Activated CD4-positive, alpha-beta T cell treated with anti-CD3 and anti-CD28 coated beads, Interleukin-2, amount 10 ng/mL, durations not matched to agents 24 days and 14 days (primary cell): Measurements from ENCODE around the gene LGALS1. TPM values are rescaled to one million over a fixed set of nuclear protein-coding genes. Genes with fewer than 3 reads are reported as not detected.

ENCODE experiments used
- DNase-seq: peaks from one replicate; pipeline ENCODE4 v3.0.0; 2022
- H3K27ac Mint-ChIP-seq: one replicate; pipeline ENCODE4 v1.8.0; 2022; ENCODE audit warnings: mild to moderate bottlenecking, mixed read lengths
- H3K27me3 Mint-ChIP-seq: one replicate; pipeline ENCODE4 v1.8.0; 2022; ENCODE audit warnings: mixed read lengths
- H3K36me3 Mint-ChIP-seq: one replicate; pipeline ENCODE4 v1.8.0; 2022; ENCODE audit warnings: low read depth, mild to moderate bottlenecking, mixed read lengths
- H3K4me1 Mint-ChIP-seq: one replicate; pipeline ENCODE4 v1.8.0; 2021; ENCODE audit warnings: mixed read lengths
- H3K4me3 Mint-ChIP-seq: one replicate; pipeline ENCODE4 v1.8.0; 2022; ENCODE audit warnings: mild to moderate bottlenecking, moderate library complexity, mixed read lengths
- H3K9me3 Mint-ChIP-seq: one replicate; pipeline ENCODE4 v1.8.0; 2021; ENCODE audit warnings: mixed read lengths
- intact Hi-C: fragments of 100-400 bp; cut with micrococcal nuclease; formaldehyde crosslinking; loops from one replicate; pipeline ENCODE4 v1.15.1; 2023
- total RNA-seq: library from RNA; stranded (reverse); gene quantifications from 2 replicates; pipeline ENCODE4 v1.2.3, GENCODE V29; 2022

LGALS1 gene
- total RNA-seq, 1 donor from 2014 or later = 361 TPM

- Mint-ChIP-seq H3K4me1 (peaks cover 32% of the 10 kb centered on the region), H3K9me3 (no peaks in the 10 kb centered on the region), H3K36me3 (peaks cover 23% of the 10 kb centered on the region), H3K4me3 (peak overlapping the region; percentile 12), H3K27me3 (no peaks in the 10 kb centered on the region), H3K27ac (peak overlapping the region; percentile 40)
- no peak for DNase-seq
- intact Hi-C loops = no loop called here
Measured at GRCh38 chr22:37662039-37662438, 13.4 kb upstream of the LGALS1 start.

- H3K9me3 Mint-ChIP-seq = no peaks in the 10 kb centered on the region
- peaks cover 26% of the 10 kb centered on the region for H3K4me1 Mint-ChIP-seq
- H3K36me3 Mint-ChIP-seq = peaks cover 23% of the 10 kb centered on the region
- DNase-seq = no peak
- H3K4me3 Mint-ChIP-seq = no peak overlapping the region
- H3K27ac Mint-ChIP-seq = no peak overlapping the region
- intact Hi-C loops = no loop called here
- H3K27me3 Mint-ChIP-seq = no peaks in the 10 kb centered on the region
Measured at GRCh38 chr22:37663521-37664140, 11.8 kb upstream of the LGALS1 start.

GRCh38 chr22:37664249-37665101 lies 11.0 kb upstream of the LGALS1 start:
- Mint-ChIP-seq H3K27ac (no peak overlapping the region), H3K36me3 (peaks cover 23% of the 10 kb centered on the region), H3K27me3 (no peaks in the 10 kb centered on the region), H3K4me1 (peaks cover 24% of the 10 kb centered on the region), H3K4me3 (no peak overlapping the region), H3K9me3 (no peaks in the 10 kb centered on the region)
- no peak for DNase-seq
- intact Hi-C loops = no loop called here

DNA sequence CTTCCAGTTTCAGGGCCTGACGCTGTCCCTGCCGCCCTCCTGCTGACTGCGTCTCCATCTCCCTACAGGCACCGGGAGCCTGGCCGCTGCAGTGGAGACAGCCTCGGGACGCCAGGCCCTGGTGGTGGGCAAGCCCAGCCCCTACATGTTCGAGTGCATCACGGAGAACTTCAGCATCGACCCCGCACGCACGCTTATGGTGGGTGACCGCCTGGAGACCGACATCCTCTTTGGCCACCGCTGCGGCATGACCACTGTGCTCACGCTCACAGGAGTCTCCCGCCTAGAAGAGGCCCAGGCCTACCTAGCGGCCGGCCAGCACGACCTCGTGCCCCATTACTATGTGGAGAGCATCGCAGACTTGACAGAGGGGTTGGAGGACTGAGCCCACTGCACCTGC lies 9.9 kb upstream of the LGALS1 start:
- intact Hi-C loops = no loop called here
- peaks cover 21% of the 10 kb centered on the region for H3K36me3 Mint-ChIP-seq
- no peaks in the 10 kb centered on the region for H3K9me3 Mint-ChIP-seq
- no peaks in the 10 kb centered on the region for H3K27me3 Mint-ChIP-seq
- H3K27ac Mint-ChIP-seq = no peak overlapping the region
- H3K4me1 Mint-ChIP-seq = peaks cover 16% of the 10 kb centered on the region
- DNase-seq = no peak
- H3K4me3 Mint-ChIP-seq = no peak overlapping the region

DNA sequence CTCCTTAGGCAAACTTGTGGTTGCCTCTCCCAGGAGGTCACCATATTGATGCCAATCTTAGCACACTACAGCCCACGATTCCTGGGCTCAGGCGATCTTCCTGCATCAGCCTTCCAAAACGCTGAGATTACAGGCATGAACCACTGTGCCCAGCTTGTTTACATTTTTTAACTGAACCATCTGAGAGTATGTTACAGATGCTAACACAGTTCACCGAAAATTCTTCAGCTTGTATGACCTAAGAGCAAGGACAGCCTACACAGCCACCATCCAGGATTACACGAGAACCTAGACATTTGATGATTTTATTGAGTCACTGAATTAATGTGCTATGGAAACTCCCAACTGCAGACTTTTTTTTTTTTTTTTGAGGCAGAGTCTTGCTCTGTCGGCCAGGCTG lies 5.8 kb upstream of the LGALS1 start:
- Mint-ChIP-seq H3K4me1 (peaks cover 30% of the 10 kb centered on the region), H3K27me3 (no peaks in the 10 kb centered on the region), H3K36me3 (peaks cover 13% of the 10 kb centered on the region), H3K4me3 (no peak overlapping the region), H3K9me3 (no peaks in the 10 kb centered on the region), H3K27ac (peak overlapping the region; percentile 58)
- intact Hi-C loops = no loop called here
- no peak for DNase-seq

GRCh38 chr22:37672206-37672919 lies 3.1 kb upstream of the LGALS1 start:
- DNase-seq = peak; percentile 67
- no peaks in the 10 kb centered on the region for H3K27me3 Mint-ChIP-seq
- H3K36me3 Mint-ChIP-seq = peaks cover 3% of the 10 kb centered on the region
- no peaks in the 10 kb centered on the region for H3K9me3 Mint-ChIP-seq
- H3K27ac Mint-ChIP-seq = peak overlapping the region; percentile 25
- H3K4me3 Mint-ChIP-seq = peak overlapping the region; percentile 34
- intact Hi-C loops = no loop called here
- H3K4me1 Mint-ChIP-seq = peaks cover 47% of the 10 kb centered on the region

- Mint-ChIP-seq H3K9me3 (no peaks in the 10 kb centered on the region), H3K4me3 (peak overlapping the region; percentile 34), H3K36me3 (peaks cover 5% of the 10 kb centered on the region), H3K27me3 (no peaks in the 10 kb centered on the region), H3K27ac (peak overlapping the region; percentile 25), H3K4me1 (peaks cover 50% of the 10 kb centered on the region)
- intact Hi-C loops = no loop called here
- peak; percentile 73 for DNase-seq
Measured at GRCh38 chr22:37672920-37673455, 2.4 kb upstream of the LGALS1 start.

DNA sequence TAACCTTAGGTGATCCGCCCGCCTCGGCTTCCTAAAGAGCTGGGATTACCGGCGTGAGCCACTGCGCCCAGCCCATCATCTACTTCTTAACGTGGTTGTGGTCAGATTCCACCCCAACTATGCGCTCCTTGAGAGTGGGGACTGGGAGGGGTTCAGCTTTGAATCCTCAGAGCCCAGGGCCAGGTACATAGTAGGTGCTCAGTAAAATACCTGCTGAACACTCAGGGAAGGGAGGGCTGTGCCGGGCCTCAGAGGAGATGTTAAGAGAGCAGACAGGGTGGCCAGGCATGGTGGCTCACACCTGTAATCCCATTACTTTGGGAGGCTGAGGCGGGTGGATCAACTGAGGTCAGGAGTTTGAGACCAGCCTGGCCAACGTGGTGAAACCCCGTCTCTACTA lies 1.2 kb upstream of the LGALS1 start:
- peaks cover 51% of the 10 kb centered on the region for H3K4me1 Mint-ChIP-seq

DNA sequence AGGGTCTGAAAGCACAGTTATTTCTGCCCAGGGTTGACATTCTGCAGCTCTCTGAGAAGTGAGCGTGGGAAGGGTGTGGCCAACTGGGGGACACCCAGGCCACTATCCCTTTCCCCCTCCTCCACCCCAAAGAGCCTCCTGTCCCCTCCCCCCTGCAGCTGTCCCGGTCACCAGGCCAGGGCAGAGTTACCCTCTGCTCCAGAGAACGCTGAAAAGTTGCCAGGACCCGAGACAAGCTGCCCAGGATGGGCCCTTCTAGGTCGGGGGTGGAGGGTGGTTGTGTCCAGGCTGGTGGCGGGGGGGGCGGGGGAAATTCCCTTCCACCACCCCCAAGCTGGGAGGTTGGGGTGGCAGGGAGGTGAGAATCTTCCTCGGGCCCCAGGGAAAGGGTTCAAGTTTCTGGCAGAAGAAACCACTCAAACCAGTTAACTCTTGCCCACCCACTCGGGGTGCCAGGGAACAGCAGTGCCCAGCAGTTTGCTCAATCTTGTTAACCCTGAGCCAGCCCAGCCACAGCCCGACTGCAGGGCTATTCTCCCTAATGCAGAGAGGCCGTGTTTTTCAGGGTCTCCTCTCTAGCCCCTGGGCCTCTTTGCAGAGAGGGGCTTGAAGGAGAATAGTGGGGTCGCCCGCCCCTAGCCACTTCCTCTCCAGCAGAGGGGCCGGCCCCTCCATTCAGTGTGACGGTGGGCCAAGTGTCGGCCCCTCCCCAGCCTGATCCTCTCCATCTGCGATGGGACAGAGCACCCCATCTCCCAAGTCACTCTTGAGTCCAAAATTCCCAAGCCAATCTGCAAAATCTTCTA lies 697 bp downstream of the LGALS1 start:
- intact Hi-C loops = loop anchor here (1.0 to 5.0 kb wide), 3 partner anchors 18 to 139 kb away; partner anchors contain the start of genes GCAT and PDXP
- Mint-ChIP-seq H3K4me3 (peak overlapping the region; percentile 92), H3K36me3 (peaks cover 9% of the 10 kb centered on the region), H3K4me1 (peaks cover 53% of the 10 kb centered on the region), H3K27me3 (no peaks in the 10 kb centered on the region), H3K9me3 (no peaks in the 10 kb centered on the region), H3K27ac (peak overlapping the region; percentile 97)
- DNase-seq = peak; percentile 76

More for the DNA sequence above, 1.2 kb upstream of the LGALS1 start:
- H3K27me3 Mint-ChIP-seq = no peaks in the 10 kb centered on the region
- H3K4me3 Mint-ChIP-seq = peak overlapping the region; percentile 68
- no peaks in the 10 kb centered on the region for H3K9me3 Mint-ChIP-seq
- peaks cover 5% of the 10 kb centered on the region for H3K36me3 Mint-ChIP-seq
- intact Hi-C loops = no loop called here
- no peak for DNase-seq
- peak overlapping the region; percentile 76 for H3K27ac Mint-ChIP-seq

DNA sequence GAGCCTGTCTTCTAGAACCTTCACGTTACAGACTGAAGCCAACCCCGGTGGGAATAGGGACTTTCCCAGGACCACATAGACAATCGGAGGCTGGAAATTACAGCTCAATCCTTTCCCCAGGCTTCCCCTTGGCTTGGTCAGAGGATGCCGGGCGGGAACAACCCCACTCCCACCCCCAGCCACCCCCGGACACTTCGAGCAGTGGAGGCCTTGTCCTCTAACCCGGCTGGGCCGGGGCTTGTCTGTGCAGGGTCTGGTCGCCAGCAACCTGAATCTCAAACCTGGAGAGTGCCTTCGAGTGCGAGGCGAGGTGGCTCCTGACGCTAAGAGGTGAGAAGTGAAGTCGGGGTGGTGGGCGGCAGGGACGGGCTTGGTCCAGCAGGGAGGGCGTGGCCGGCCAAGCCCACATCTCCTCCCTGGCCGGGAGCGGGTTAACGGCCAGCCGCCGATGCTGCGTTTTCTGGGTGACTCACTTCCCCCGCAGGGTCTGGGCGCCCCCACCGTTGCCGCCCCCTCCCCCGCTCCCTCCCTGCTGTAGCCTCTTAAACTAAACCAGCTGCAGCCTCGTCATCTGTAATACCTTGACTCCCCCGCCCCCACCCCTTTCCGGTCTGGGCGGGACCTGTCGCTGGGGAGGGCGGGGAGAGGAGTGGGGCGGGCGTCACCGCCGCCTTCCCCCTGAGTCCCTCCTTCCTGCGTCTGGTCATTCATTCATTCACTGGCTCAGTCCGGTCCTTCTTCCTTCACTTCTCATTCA lies 1.5 kb downstream of the LGALS1 start:
- Mint-ChIP-seq H3K9me3 (no peaks in the 10 kb centered on the region), H3K27me3 (no peaks in the 10 kb centered on the region), H3K4me3 (peak overlapping the region; percentile 92), H3K4me1 (peaks cover 56% of the 10 kb centered on the region), H3K27ac (peak overlapping the region; percentile 97), H3K36me3 (peaks cover 9% of the 10 kb centered on the region)
- intact Hi-C loops = loop anchor here (1.0 to 5.0 kb wide), 6 partner anchors 9 to 435 kb away; partner anchors contain the start of genes GCAT, GGA1 and NOL12
- DNase-seq = peak; percentile 97

- intact Hi-C loops = loop anchor here (1.0 to 5.0 kb wide), 6 partner anchors 9 to 435 kb away; partner anchors contain the start of genes GCAT, GGA1 and NOL12
- Mint-ChIP-seq H3K4me1 (peaks cover 50% of the 10 kb centered on the region), H3K9me3 (no peaks in the 10 kb centered on the region)
Measured at GRCh38 chr22:37677493-37677974, 2.1 kb downstream of the LGALS1 start.

GRCh38 chr22:37678372-37678771 lies 2.9 kb downstream of the LGALS1 start:
- Mint-ChIP-seq H3K4me1 (peaks cover 43% of the 10 kb centered on the region), H3K36me3 (peaks cover 9% of the 10 kb centered on the region)

More at GRCh38 chr22:37677493-37677974, 2.1 kb downstream of the LGALS1 start:
- Mint-ChIP-seq H3K27ac (peak overlapping the region; percentile 97), H3K4me3 (peak overlapping the region; percentile 92), H3K36me3 (peaks cover 9% of the 10 kb centered on the region), H3K27me3 (no peaks in the 10 kb centered on the region)
- no peak for DNase-seq

More at GRCh38 chr22:37678372-37678771, 2.9 kb downstream of the LGALS1 start:
- Mint-ChIP-seq H3K4me3 (no peak overlapping the region), H3K27ac (no peak overlapping the region), H3K9me3 (no peaks in the 10 kb centered on the region), H3K27me3 (no peaks in the 10 kb centered on the region)
- DNase-seq = no peak
- intact Hi-C loops = loop anchor here (5.0 kb wide), 2 partner anchors 129 to 141 kb away; partner anchors contain the start of gene GCAT
